GM06990 (cell line): ENCODE measurements around the gene ZBED6.
A peak's percentile ranks its signal among the peaks of the same experiment; 100 is the strongest.
"Not testable (repeated sequence)": the region's sequence is repeated elsewhere in the genome, so short reads cannot be mapped to it uniquely, and the experiment has no call there.

Experiments
- DNase-seq: peaks from one replicate; pipeline ENCODE4 v3.0.0-alpha.2; 2011; ENCODE audit not compliant: insufficient read length; ENCODE audit errors: extremely low read depth
- H3K27me3 ChIP-seq: replicated peaks from 2 replicates; pipeline ENCODE4 v1.6.0; 2011; ENCODE audit warnings: low read length; ENCODE audit not compliant: control insufficient read depth, insufficient read depth
- H3K36me3 ChIP-seq: 2 replicates; pipeline ENCODE4 v1.5.1; 2011; ENCODE audit warnings: low read length; ENCODE audit not compliant: control insufficient read depth, insufficient read depth
- H3K4me3 ChIP-seq: replicated peaks from 2 replicates; pipeline ENCODE4 v1.5.1; 2011; ENCODE audit warnings: low read depth, mild to moderate bottlenecking, control low read depth, low read length
- TF ChIP-seq, protein P1 (sequence below): IDR thresholded peaks from 2 replicates; pipeline ENCODE4 v1.5.1; 2011; ENCODE audit warnings: low read length, control low read depth, mild to moderate bottlenecking, inconsistent platforms; ENCODE audit not compliant: insufficient read depth, poor library complexity, severe bottlenecking

Gene ZBED6

GRCh38 chr1:203760506-203760905, 34.9 kb upstream of the ZBED6 start:
- H3K36me3 ChIP-seq = no peaks in the 10 kb centered on the region
- no peaks in the 10 kb centered on the region for H3K27me3 ChIP-seq
- no peak overlapping the region for H3K4me3 ChIP-seq
- TF ChIP-seq, protein P1, sequence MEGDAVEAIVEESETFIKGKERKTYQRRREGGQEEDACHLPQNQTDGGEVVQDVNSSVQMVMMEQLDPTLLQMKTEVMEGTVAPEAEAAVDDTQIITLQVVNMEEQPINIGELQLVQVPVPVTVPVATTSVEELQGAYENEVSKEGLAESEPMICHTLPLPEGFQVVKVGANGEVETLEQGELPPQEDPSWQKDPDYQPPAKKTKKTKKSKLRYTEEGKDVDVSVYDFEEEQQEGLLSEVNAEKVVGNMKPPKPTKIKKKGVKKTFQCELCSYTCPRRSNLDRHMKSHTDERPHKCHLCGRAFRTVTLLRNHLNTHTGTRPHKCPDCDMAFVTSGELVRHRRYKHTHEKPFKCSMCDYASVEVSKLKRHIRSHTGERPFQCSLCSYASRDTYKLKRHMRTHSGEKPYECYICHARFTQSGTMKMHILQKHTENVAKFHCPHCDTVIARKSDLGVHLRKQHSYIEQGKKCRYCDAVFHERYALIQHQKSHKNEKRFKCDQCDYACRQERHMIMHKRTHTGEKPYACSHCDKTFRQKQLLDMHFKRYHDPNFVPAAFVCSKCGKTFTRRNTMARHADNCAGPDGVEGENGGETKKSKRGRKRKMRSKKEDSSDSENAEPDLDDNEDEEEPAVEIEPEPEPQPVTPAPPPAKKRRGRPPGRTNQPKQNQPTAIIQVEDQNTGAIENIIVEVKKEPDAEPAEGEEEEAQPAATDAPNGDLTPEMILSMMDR = no peak
- DNase-seq = no peak

DNA sequence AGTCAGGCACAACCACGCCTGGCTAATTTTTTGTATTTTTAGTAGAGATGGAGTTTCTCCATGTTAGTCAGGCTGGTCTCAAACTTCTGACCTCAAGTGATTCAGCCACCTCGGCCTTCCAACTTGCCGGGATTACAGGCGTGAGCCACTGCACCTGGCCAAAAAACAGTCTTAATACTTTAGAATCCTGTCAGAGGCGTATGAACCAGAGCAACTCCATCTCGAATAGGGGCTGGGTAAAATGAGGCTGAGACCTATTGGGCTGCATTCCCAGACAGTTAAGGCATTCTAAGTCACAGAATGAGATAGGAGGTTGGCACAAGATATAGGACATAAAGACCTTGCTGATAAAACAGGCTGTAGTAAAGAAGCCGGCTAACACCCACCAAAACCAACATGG, 33.5 kb upstream of the ZBED6 start:
- DNase-seq = not testable (repeated sequence)

DNA sequence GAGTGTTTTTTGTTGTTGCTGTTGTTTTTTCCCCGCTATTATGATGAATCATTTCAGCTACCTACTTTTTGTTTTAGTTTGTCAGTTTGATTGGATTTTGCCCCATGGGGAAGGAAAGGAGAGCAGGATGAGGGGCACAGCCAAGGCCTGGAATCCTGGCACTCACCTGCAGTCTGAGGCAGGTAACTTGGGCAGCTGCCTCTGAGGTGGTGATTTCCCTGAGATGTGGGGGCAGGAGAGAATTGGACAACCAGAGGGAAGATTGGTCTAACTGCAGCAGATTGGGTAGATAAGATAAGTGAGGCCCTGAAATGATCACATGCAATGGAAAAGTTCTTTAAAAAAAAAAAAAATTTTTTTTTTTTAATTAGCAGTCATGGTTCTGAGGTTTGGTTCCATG, 31.9 kb upstream of the ZBED6 start:
- no peak for DNase-seq
- no peaks in the 10 kb centered on the region for H3K27me3 ChIP-seq
- TF ChIP-seq, protein P1 = no peak
- H3K36me3 ChIP-seq = no peaks in the 10 kb centered on the region
- no peak overlapping the region for H3K4me3 ChIP-seq

More for the DNA sequence above, 33.5 kb upstream of the ZBED6 start:
- H3K36me3 ChIP-seq, H3K27me3 ChIP-seq, H3K4me3 ChIP-seq: not testable (repeated sequence)

DNA sequence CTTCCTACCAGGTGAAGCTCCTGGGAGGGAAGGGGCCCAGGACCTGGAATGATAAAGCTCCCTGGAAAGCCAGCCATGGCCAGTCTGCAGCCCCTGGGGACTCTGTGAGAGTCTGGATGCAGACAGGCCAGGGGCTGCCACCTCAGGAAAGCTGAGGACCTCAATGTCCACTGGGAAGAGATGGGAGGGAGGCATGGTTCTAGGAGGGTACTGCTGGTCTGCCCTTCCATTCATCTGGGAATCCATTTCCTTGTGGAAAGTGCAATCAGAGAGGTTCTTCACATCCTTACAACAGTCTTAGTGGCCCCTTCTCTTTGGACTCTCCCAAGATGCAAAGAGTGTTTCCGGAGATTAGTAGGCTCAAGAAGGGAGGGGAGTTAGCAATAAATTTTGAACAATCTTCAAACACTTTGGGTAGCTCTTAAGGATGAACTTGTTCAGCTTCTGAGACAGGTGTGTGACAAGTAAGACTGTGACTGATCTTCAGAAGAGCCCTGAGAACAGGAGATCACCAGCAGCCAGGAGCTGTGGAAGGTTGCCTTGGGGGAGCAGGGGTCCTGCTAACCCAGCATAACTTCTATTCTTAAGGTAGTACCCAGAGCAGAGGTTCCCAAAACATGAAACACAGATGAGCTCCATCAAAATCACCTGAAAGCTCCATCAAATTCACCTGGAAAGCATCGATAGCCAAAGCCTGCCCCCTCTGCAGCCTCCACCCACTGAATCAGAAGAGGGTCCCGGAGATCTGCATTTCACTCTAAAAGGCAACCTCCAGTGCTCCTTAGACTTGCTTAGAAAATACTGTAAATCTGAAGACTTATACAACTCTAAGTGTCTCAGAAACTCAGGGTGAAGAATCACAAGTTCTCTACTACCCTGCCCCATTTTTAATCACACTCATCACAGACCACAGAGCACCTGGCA, 31.1 kb upstream of the ZBED6 start:
- H3K36me3 ChIP-seq = no peaks in the 10 kb centered on the region
- TF ChIP-seq, protein P1 = no peak
- no peaks in the 10 kb centered on the region for H3K27me3 ChIP-seq
- H3K4me3 ChIP-seq = peak overlapping the region; percentile 76
- DNase-seq = no peak

DNA sequence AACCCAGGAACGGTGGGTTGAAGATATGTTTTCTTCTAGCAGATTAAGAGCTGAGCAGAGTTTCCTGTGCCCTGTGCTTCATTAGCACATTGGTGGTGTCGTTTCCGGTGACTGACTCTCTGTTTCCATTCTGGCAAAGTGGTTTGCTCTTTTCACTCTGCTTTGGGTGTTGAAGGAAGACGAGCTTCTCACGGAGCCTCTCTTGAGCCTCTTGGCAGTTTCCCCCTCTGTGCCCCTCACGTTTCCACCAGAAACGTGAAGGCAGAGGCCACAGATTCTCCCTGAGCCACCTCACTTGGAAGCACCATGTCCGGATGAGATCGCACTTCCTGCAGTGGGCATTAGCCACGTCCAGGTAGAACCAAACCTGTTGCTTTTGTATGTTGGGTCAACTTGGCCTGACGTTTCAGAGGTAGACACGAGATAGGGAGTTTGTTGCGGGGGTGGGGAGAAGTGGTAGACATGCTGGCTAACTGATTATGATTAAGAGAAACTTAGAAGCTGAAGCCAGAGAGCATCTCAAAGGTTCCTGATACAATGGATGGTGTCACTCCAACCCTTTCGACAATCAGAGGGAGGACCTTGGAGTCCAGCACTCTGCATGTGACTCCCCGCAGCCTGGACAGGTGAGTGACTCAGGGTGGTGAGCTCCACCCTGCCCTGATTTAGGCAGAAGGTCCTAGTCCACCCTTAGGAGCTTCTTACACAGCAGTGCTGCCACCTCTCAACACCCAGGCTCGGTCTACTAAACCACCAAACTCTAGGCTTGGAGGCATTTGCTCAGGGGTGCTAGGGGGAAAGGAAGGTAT, 30.2 kb upstream of the ZBED6 start, which contains the start of gene LAX1:
TSS of gene LAX1 (plus strand) at position 155 of the 809 bp plus-strand sequence. CDS start at position 538, 383 bp downstream.
- DNase-seq = peak; percentile 76
- TF ChIP-seq, protein P1 = no peak
- Histone ChIP-seq H3K36me3 (no peaks in the 10 kb centered on the region), H3K4me3 (peak within 1 kb of the TSS; percentile 76), H3K27me3 (no peaks in the 10 kb centered on the region)

DNA sequence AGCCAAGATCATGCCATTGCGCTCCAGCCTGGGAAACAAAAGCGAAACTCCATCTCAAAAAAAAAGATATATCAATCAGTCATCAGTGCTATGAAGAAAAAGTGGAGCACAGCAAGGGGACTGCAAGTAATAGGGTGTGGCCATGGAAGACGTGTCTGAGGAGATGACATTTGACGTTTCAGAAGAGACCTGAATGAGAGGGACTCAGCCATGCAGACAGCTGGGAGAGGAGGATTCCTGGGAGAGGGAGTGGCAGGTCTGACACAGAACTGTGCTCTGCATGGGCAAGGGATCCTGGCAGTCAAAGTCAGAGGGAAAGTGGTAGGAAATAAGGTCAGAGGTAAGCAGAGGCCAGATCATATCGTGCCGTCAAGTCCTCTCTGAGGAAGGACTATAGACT, 27.2 kb upstream of the ZBED6 start:
- no peaks in the 10 kb centered on the region for H3K27me3 ChIP-seq
- TF ChIP-seq, protein P1 = no peak
- H3K36me3 ChIP-seq = peaks cover 14% of the 10 kb centered on the region
- DNase-seq = no peak
- peak overlapping the region; percentile 22; the same call in 1 of the 2 replicates for H3K4me3 ChIP-seq
